SH-SY5Y (cell line): ENCODE data around the gene HS1BP3.

Source experiments
- GATA2 ChIP-seq: IDR thresholded peaks from 2 replicates; pipeline ENCODE4 v1.6.1; 2011; ENCODE audit warnings: mild to moderate bottlenecking, low read depth, low read length
- GATA3 ChIP-seq: IDR thresholded peaks from 2 replicates; pipeline ENCODE4 v1.6.1; 2011; ENCODE audit warnings: low read depth, mild to moderate bottlenecking, low read length, moderate library complexity

DNA sequence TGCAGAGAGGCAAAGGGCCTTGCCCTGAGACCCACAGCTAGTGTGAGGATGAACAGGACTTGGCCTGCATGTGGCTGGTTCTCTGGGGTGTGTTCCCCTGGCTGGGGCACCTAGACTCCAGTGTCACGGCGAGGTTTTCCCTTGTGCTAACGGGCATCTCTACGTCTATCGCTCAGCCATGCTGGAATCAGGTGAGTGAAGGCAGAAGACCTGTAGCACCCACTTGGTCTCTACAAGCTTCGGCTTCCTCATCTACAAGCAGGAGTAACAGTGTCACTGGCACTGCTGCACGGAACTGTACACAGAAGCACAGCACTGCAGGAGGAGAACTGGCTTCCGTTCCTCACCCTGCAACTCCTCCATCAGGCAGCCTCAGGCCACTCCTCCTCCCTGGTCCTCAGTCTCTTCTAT lies 30.6 kb downstream of the HS1BP3 start:
- no peak for TF ChIP-seq GATA2
- no peak for TF ChIP-seq GATA3
